B cell (primary cell): ENCODE data around the gene RFX4. TPM values are rescaled to one million over a fixed set of nuclear protein-coding genes. Genes with fewer than 3 reads are reported as not detected.

Experiments used
- ATAC-seq: fragments of 200-7000 bp; cut with Tn5 transposase; one replicate; pipeline ENCODE4 v1.10.0; 2021; ENCODE audit warnings: low read depth, mild to moderate bottlenecking, moderate number of reproducible peaks, moderate library complexity
- CTCF ChIA-PET: fragments of 350-600 bp; sonication (Branson Sonifier 250); formaldehyde crosslinking; loops from one replicate; lab custom pipeline; 2021; ENCODE audit warnings: antibody characterized with exemption, inconsistent platforms; lab: Charles Lee
- POLR2A ChIA-PET: fragments of 350-600 bp; sonication (Branson Sonifier 250); formaldehyde crosslinking; loops from one replicate; lab custom pipeline; 2021; ENCODE audit warnings: antibody characterized with exemption; lab: Charles Lee
- DNase-seq: peaks from one replicate; pipeline ENCODE4 v3.0.0; 2013
- H2AFZ ChIP-seq: 2 replicates; pipeline ENCODE4 v1.6.1; 2012; ENCODE audit warnings: mild to moderate bottlenecking, low read depth, low read length; ENCODE audit not compliant: insufficient read depth, poor library complexity, severe bottlenecking
- H3K27ac ChIP-seq, 2 donors: 1 replicate in 1 of 2; 2 replicates in 1 of 2; pipeline ENCODE4 v1.5.1; 2012 to 2013; ENCODE audit warnings: low read length in 2 of 2, mild to moderate bottlenecking in 2 of 2, moderate library complexity in 1 of 2
- H3K27me3 ChIP-seq, 4 experiments: fragments of 200-600 bp in 1 of 4; sonication (generic) in 1 of 4; replicated peaks in 1 of 4; 1 replicate in 2 of 4; 2 replicates in 2 of 4; pipeline versions ENCODE4 v1.6.1 to v1.7.0; 2013 to 2016; ENCODE audit warnings: low read length in 3 of 4, mild to moderate bottlenecking in 2 of 4, mixed read lengths in 1 of 4, moderate library complexity in 1 of 4; ENCODE audit not compliant: insufficient read depth in 4 of 4, control insufficient read depth in 3 of 4; ENCODE audit errors: control extremely low read depth in 1 of 4
- H3K36me3 ChIP-seq, 2 experiments: replicated peaks in 1 of 2; 1 replicate in 1 of 2; 2 replicates in 1 of 2; pipeline versions ENCODE4 v1.6.1 to v1.7.1; 2013; ENCODE audit warnings: low read length in 1 of 2; ENCODE audit not compliant: insufficient read depth in 2 of 2, control insufficient read depth in 1 of 2; ENCODE audit errors: control extremely low read depth in 1 of 2, extremely low read depth in 1 of 2
- H3K4me1 ChIP-seq, 2 donors: fragments of 200-600 bp in 1 of 2; sonication (generic) in 1 of 2; 1 replicate in 1 of 2; 2 replicates in 1 of 2; pipeline versions ENCODE4 v1.5.1 to v1.6.1; 2013 to 2017; ENCODE audit warnings: low read length in 2 of 2; ENCODE audit not compliant: control insufficient read depth in 2 of 2, insufficient read depth in 2 of 2
- H3K4me2 ChIP-seq: replicated peaks from 2 replicates; pipeline ENCODE3; 2012; ENCODE audit warnings: mild to moderate bottlenecking, low read depth, low read length; ENCODE audit not compliant: poor library complexity, severe bottlenecking
- H3K4me3 ChIP-seq, 5 experiments: fragments of 200-600 bp in 1 of 5; sonication (generic) in 1 of 5; 1 replicate in 3 of 5; 2 replicates in 2 of 5; pipeline versions ENCODE4 v1.5.1 to v1.7.0; 2011 to 2016; ENCODE audit warnings: low read length in 4 of 5, mild to moderate bottlenecking in 4 of 5, low read depth in 2 of 5, control low read depth in 1 of 5, moderate library complexity in 1 of 5; ENCODE audit not compliant: insufficient read depth in 1 of 5; ENCODE audit errors: control extremely low read depth in 1 of 5, extremely low read depth in 1 of 5
- H3K79me2 ChIP-seq: fragments of 200-600 bp; sonication (generic); one replicate; pipeline ENCODE4 v1.6.0; 2016; ENCODE audit warnings: low read length; ENCODE audit not compliant: control insufficient read depth, insufficient read depth
- H3K9ac ChIP-seq: fragments of 200-600 bp; sonication (generic); 2 replicates; pipeline ENCODE4 v1.6.1; 2017; ENCODE audit warnings: mild to moderate bottlenecking, low read length, moderate library complexity
- H3K9me3 ChIP-seq, 3 donors: one replicate each; pipeline versions ENCODE4 v1.6.1 to v1.7.1; 2013; ENCODE audit warnings: low read length in 2 of 3; ENCODE audit not compliant: control insufficient read depth in 2 of 3, insufficient read depth in 1 of 3; ENCODE audit errors: control extremely low read depth in 1 of 3
- H4K20me1 ChIP-seq: 2 replicates; pipeline ENCODE4 v1.6.0; 2012; ENCODE audit warnings: mild to moderate bottlenecking, low read length; ENCODE audit not compliant: insufficient read depth, control insufficient read depth, poor library complexity, severe bottlenecking
- H3K27ac Mint-ChIP-seq: one replicate; pipeline ENCODE4 v1.8.0; 2021; ENCODE audit warnings: mixed read lengths
- H3K27me3 Mint-ChIP-seq: one replicate; pipeline ENCODE4 v1.8.0; 2021; ENCODE audit warnings: mixed read lengths
- H3K4me1 Mint-ChIP-seq: one replicate; pipeline ENCODE4 v1.8.0; 2021; ENCODE audit warnings: mixed read lengths
- H3K4me3 Mint-ChIP-seq: one replicate; pipeline ENCODE4 v1.8.0; 2021; ENCODE audit warnings: mixed read lengths
- H3K9me3 Mint-ChIP-seq: one replicate; pipeline ENCODE4 v1.8.0; 2022; ENCODE audit warnings: mixed read lengths; ENCODE audit not compliant: insufficient read depth
- CTCF ChIP-seq: fragments of 200-600 bp; IDR thresholded peaks from one replicate; pipeline ENCODE4 v1.8.0; 2022; ENCODE audit warnings: antibody characterized with exemption, mild to moderate bottlenecking
- EZH2 ChIP-seq: IDR thresholded peaks from 2 replicates; pipeline ENCODE4 v1.6.1; 2012; ENCODE audit warnings: borderline replicate concordance, low read depth, mild to moderate bottlenecking, moderate library complexity, low read length; ENCODE audit not compliant: insufficient read depth, poor library complexity, severe bottlenecking
- WGBS: methylation state at CpG from one replicate; pipeline ENCODE4 v1.1.5; 2013; ENCODE audit warnings: missing lambda C conversion rate; ENCODE audit not compliant: insufficient coverage; 5-methylcytosine and 5-hydroxymethylcytosine counted together
- intact Hi-C: fragments of 100-400 bp; cut with micrococcal nuclease; formaldehyde crosslinking; loops from one replicate; pipeline ENCODE4 v1.10.0; 2022
- polyA plus RNA-seq: library from polyadenylated mRNA; depleted of rRNA; stranded (reverse); fragments of >200 nt; gene quantifications from 2 replicates; pipeline ENCODE4 v1.2.3, GENCODE V29; 2012
- total RNA-seq, 2 donors: library from RNA; stranded (reverse); fragments of 120-200 nt in 1 of 2; gene quantifications; 1 replicate in 1 of 2; 2 replicates in 1 of 2; pipeline versions ENCODE4 v1.2.3 to v1.2.4, GENCODE V29; 2013 to 2022

The RFX4 gene
- total and polyA plus RNA-seq, 2 donors (not counting 1 experiment from before 2014, with no cell fraction given): not detected

GRCh38 chr12:106766393-106766826, 183.6 kb downstream of the RFX4 start:
- WGBS: 100% methylated on average over 2 of the region's 8 CpGs
- Histone ChIP-seq H3K9me3 (no peaks in the 10 kb centered on the region), H3K9ac (no peak overlapping the region), H3K4me3 (no peak overlapping the region), H4K20me1 (no peaks in the 10 kb centered on the region), H3K27me3 (peaks cover 0 to 11% (median 2%) of the 10 kb centered on the region in 4 experiments), H3K4me2 (no peak overlapping the region), H2AFZ (no peak overlapping the region), H3K4me1 (no peaks in the 10 kb centered on the region), H3K27ac (no peak overlapping the region), H3K79me2 (no peaks in the 10 kb centered on the region), H3K36me3 (no peaks in the 10 kb centered on the region)
- Mint-ChIP-seq H3K4me1 (no peaks in the 10 kb centered on the region), H3K9me3 (no peaks in the 10 kb centered on the region), H3K27me3 (peaks cover 36% of the 10 kb centered on the region), H3K27ac (no peak overlapping the region), H3K4me3 (no peak overlapping the region)
- TF ChIP-seq EZH2 (no peak), CTCF (no peak)
- ChIA-PET CTCF (no interaction called here), POLR2A (no interaction called here)
- intact Hi-C loops: no loop called here
- DNase-seq (no peak), ATAC-seq (no peak)

GRCh38 chr12:106767206-106767605, 184.4 kb downstream of the RFX4 start:
- H3K4me1 Mint-ChIP-seq: no peaks in the 10 kb centered on the region
- H3K27me3 ChIP-seq: peaks cover 0 to 11% (median 2%) of the 10 kb centered on the region in 4 experiments
- 100% methylated on average over 1 of the region's 2 CpGs for WGBS
- no peak overlapping the region for H3K27ac Mint-ChIP-seq
- DNase-seq: no peak
- H2AFZ ChIP-seq: no peak overlapping the region
- no peaks in the 10 kb centered on the region for H3K36me3 ChIP-seq
- no peak for ATAC-seq
- TF ChIP-seq CTCF (no peak), EZH2 (no peak)
- no peaks in the 10 kb centered on the region for H3K9me3 Mint-ChIP-seq
- no peak overlapping the region for H3K4me3 ChIP-seq
- no peaks in the 10 kb centered on the region for H3K9me3 ChIP-seq
- no peak overlapping the region for H3K27ac ChIP-seq
- intact Hi-C loops: no loop called here
- no peaks in the 10 kb centered on the region for H4K20me1 ChIP-seq
- H3K4me3 Mint-ChIP-seq: no peak overlapping the region
- ChIA-PET CTCF (no interaction called here), POLR2A (no interaction called here)
- H3K4me2 ChIP-seq: no peak overlapping the region
- no peaks in the 10 kb centered on the region for H3K79me2 ChIP-seq
- no peaks in the 10 kb centered on the region for H3K4me1 ChIP-seq
- H3K27me3 Mint-ChIP-seq: peaks cover 36% of the 10 kb centered on the region
- no peak overlapping the region for H3K9ac ChIP-seq
